Progenitor cell of endocrine pancreas (in vitro differentiated cells): ENCODE measurements around the gene SENP5. TPM values are rescaled to one million over a fixed set of nuclear protein-coding genes. Genes with fewer than 3 reads are reported as not detected.

ENCODE experiments used
- DNase-seq: peaks from one replicate; pipeline ENCODE4 v3.0.0; 2021; ENCODE audit warnings: low spot score; ENCODE audit not compliant: unreplicated experiment
- H3K27ac Mint-ChIP-seq: 2 replicates; pipeline ENCODE4 v1.8.0; 2021; ENCODE audit warnings: mild to moderate bottlenecking, moderate library complexity, mixed read lengths
- H3K27me3 Mint-ChIP-seq: 2 replicates; pipeline ENCODE4 v1.8.0; 2021; ENCODE audit warnings: mixed read lengths
- H3K36me3 Mint-ChIP-seq: 2 replicates; pipeline ENCODE4 v1.8.0; 2022; ENCODE audit warnings: mixed read lengths; ENCODE audit not compliant: insufficient read depth
- H3K4me1 Mint-ChIP-seq: 2 replicates; pipeline ENCODE4 v1.8.0; 2021; ENCODE audit warnings: low read depth, mixed read lengths
- H3K4me3 Mint-ChIP-seq: 2 replicates; pipeline ENCODE4 v1.8.0; 2021; ENCODE audit warnings: low read depth, mild to moderate bottlenecking, moderate library complexity, mixed read lengths
- H3K9me3 Mint-ChIP-seq: 2 replicates; pipeline ENCODE4 v1.8.0; 2021; ENCODE audit warnings: low read depth, mixed read lengths
- CTCF ChIP-seq: fragments of 200-600 bp; sonication (generic); IDR thresholded peaks from one replicate; pipeline ENCODE4 v1.5.0; 2021; ENCODE audit warnings: antibody characterized with exemption, mild to moderate bottlenecking; ENCODE audit not compliant: unreplicated experiment
- total RNA-seq: library from RNA; stranded (reverse); gene quantifications from 2 replicates; pipeline ENCODE4 v1.2.1, GENCODE V29; 2021

SENP5 gene
- total RNA-seq, 1 donor from 2014 or later = 41.1 TPM

- TF ChIP-seq CTCF = no peak
- no peaks in the 10 kb centered on the region for H3K9me3 Mint-ChIP-seq
- no peak for DNase-seq
- H3K36me3 Mint-ChIP-seq = peaks cover 27% of the 10 kb centered on the region
- no peaks in the 10 kb centered on the region for H3K4me1 Mint-ChIP-seq
- no peak overlapping the region for H3K4me3 Mint-ChIP-seq
- no peaks in the 10 kb centered on the region for H3K27me3 Mint-ChIP-seq
- H3K27ac Mint-ChIP-seq = no peak overlapping the region
Observed at GRCh38 chr3:196931828-196932587, 64.3 kb downstream of the SENP5 start.

DNA sequence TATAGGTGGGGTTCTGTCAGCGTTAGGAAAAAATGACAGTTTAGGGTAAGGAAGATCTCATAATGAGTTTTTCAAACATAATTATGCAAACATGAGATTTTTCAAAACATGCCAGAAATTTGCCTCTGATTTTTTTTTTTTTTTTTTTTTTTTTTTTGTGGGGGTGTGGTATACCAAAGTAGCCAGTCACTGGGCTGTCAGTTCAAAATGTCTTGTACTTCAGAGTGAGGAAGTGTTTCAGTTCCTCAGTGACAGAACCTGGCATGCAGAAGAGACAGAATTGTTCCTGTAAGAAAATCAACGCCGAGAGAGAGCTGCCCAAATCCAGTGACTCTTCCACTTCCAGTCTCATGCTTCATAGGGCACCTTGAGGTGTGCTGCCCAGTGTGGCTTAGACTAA is 64.9 kb downstream of the SENP5 start:
- no peak overlapping the region for H3K4me3 Mint-ChIP-seq
- no peaks in the 10 kb centered on the region for H3K27me3 Mint-ChIP-seq
- H3K27ac Mint-ChIP-seq = no peak overlapping the region
- no peak for TF ChIP-seq CTCF
- no peaks in the 10 kb centered on the region for H3K4me1 Mint-ChIP-seq
- H3K36me3 Mint-ChIP-seq = peaks cover 29% of the 10 kb centered on the region
- DNase-seq = no peak
- H3K9me3 Mint-ChIP-seq = no peaks in the 10 kb centered on the region

GRCh38 chr3:196936288-196936687 is 68.6 kb downstream of the SENP5 start:
- TF ChIP-seq CTCF = no peak
- H3K4me1 Mint-ChIP-seq = peaks cover 7% of the 10 kb centered on the region
- no peaks in the 10 kb centered on the region for H3K9me3 Mint-ChIP-seq
- H3K4me3 Mint-ChIP-seq = no peak overlapping the region
- no peak overlapping the region for H3K27ac Mint-ChIP-seq
- DNase-seq = no peak
- H3K27me3 Mint-ChIP-seq = no peaks in the 10 kb centered on the region
- H3K36me3 Mint-ChIP-seq = peaks cover 28% of the 10 kb centered on the region

DNA sequence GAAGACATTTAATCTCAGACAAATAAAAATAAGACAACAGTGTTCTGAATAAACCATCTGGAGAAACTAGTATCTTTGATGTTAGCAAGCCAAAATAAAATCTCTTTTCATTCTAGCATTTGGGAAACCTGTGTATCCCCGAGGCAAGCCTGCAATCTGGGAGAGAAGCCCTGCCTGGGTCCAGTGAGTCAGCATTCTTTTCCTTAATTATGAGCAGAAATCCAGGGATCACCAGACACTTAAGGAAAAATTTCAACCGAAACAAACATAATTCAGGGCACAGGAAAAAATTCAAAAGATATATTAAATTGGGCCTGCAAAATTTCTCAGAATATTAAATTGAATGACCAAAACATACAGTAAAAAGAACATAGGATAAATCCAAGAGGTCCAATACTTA is 70.4 kb downstream of the SENP5 start:
- no peaks in the 10 kb centered on the region for H3K9me3 Mint-ChIP-seq
- DNase-seq = no peak
- H3K4me1 Mint-ChIP-seq = peaks cover 17% of the 10 kb centered on the region
- no peak for TF ChIP-seq CTCF
- peak overlapping the region; percentile 49 for H3K27ac Mint-ChIP-seq
- peaks cover 23% of the 10 kb centered on the region for H3K36me3 Mint-ChIP-seq
- no peaks in the 10 kb centered on the region for H3K27me3 Mint-ChIP-seq
- no peak overlapping the region for H3K4me3 Mint-ChIP-seq

- Mint-ChIP-seq H3K4me1 (peaks cover 21% of the 10 kb centered on the region), H3K27me3 (no peaks in the 10 kb centered on the region), H3K4me3 (no peak overlapping the region), H3K27ac (no peak overlapping the region), H3K9me3 (no peaks in the 10 kb centered on the region), H3K36me3 (peaks cover 22% of the 10 kb centered on the region)
- DNase-seq = no peak
- TF ChIP-seq CTCF = no peak
Observed at GRCh38 chr3:196938576-196938975, 70.9 kb downstream of the SENP5 start.
